Caco-2 (cell line): Measurements from ENCODE around the gene TCERG1. TPM values are rescaled to one million over a fixed set of nuclear protein-coding genes. Genes with fewer than 3 reads are reported as not detected.

ENCODE experiments used
- BruUV-seq: library from RNA; stranded (reverse); fragments of 400-500 nt; replicated peaks from 2 replicates; lab custom pipeline; 2021; lab: Mats Ljungman, UMichigan
- CTCF ChIA-PET: fragments of 300-600 bp; sonication (Branson Sonifier 250); formaldehyde crosslinking; loops from one replicate; lab custom pipeline; 2022; ENCODE audit warnings: antibody characterized with exemption; lab: Charles Lee
- POLR2A ChIA-PET: fragments of 300-600 bp; sonication (Branson Sonifier 250); formaldehyde crosslinking; loops from one replicate; lab custom pipeline; 2022; ENCODE audit warnings: antibody characterized with exemption; lab: Charles Lee
- DNase-seq, 2 experiments: peaks; one replicate each; pipeline versions ENCODE4 v3.0.0 to v3.0.0-alpha.2; 2020 to 2022
- H3K27me3 ChIP-seq: replicated peaks from 2 replicates; pipeline ENCODE4 v1.6.0; 2011; ENCODE audit warnings: low read length; ENCODE audit not compliant: control insufficient read depth, insufficient read depth
- H3K36me3 ChIP-seq: 2 replicates; pipeline ENCODE4 v1.5.1; 2011; ENCODE audit warnings: low read length; ENCODE audit not compliant: control insufficient read depth, insufficient read depth
- H3K4me1 ChIP-seq: fragments of 250-450 bp; sonication (Bioruptor Pico); 2 replicates; pipeline ENCODE4 v1.5.1; 2020; ENCODE audit warnings: mild to moderate bottlenecking
- H3K4me3 ChIP-seq: 2 replicates; pipeline ENCODE4 v1.5.1; 2011; ENCODE audit warnings: low read depth, mild to moderate bottlenecking, control low read depth, low read length
- H3K9me3 ChIP-seq: fragments of 250-450 bp; sonication (Bioruptor Pico); 2 replicates; pipeline ENCODE4 v1.5.1; 2020; ENCODE audit warnings: mild to moderate bottlenecking, moderate library complexity
- H3K27ac Mint-ChIP-seq: one replicate; pipeline ENCODE4 v1.8.0; 2022; ENCODE audit warnings: mixed read lengths; ENCODE audit not compliant: unreplicated experiment
- H3K27me3 Mint-ChIP-seq: one replicate; pipeline ENCODE4 v1.8.0; 2022; ENCODE audit warnings: mixed read lengths; ENCODE audit not compliant: insufficient read depth, unreplicated experiment
- H3K36me3 Mint-ChIP-seq: one replicate; pipeline ENCODE4 v1.8.0; 2022; ENCODE audit warnings: mild to moderate bottlenecking, mixed read lengths; ENCODE audit not compliant: insufficient read depth, unreplicated experiment
- H3K4me1 Mint-ChIP-seq: one replicate; pipeline ENCODE4 v1.8.0; 2022; ENCODE audit warnings: low read depth, mixed read lengths; ENCODE audit not compliant: unreplicated experiment
- H3K4me3 Mint-ChIP-seq: one replicate; pipeline ENCODE4 v1.8.0; 2022; ENCODE audit warnings: mild to moderate bottlenecking, moderate library complexity, mixed read lengths; ENCODE audit not compliant: unreplicated experiment
- H3K9me3 Mint-ChIP-seq: one replicate; pipeline ENCODE4 v1.8.0; 2022; ENCODE audit warnings: mixed read lengths; ENCODE audit not compliant: unreplicated experiment
- intact Hi-C: fragments of 100-400 bp; cut with micrococcal nuclease; formaldehyde crosslinking; loops from one replicate; pipeline ENCODE4 v1.10.0; 2022; ENCODE audit not compliant: unreplicated experiment
- total RNA-seq: library from RNA; stranded (reverse); gene quantifications from 2 replicates; pipeline ENCODE4 v1.2.3, GENCODE V29; 2022
- TF ChIP-seq, protein P1 (sequence below), 2 experiments: fragments of 200-600 bp in 1 of 2; IDR thresholded peaks; 1 replicate in 1 of 2; 2 replicates in 1 of 2; pipeline versions ENCODE4 v1.5.1 to v1.8.0; 2011 to 2022; ENCODE audit warnings: antibody characterized with exemption in 1 of 2, control low read depth in 1 of 2, inconsistent platforms in 1 of 2, low read depth in 1 of 2, low read length in 1 of 2, mild to moderate bottlenecking in 1 of 2, moderate library complexity in 1 of 2; ENCODE audit not compliant: insufficient read depth in 1 of 2, severe bottlenecking in 1 of 2, unreplicated experiment in 1 of 2

TCERG1 gene
- total RNA-seq, 1 experiment from 2014 or later, result 97.1 TPM

DNA sequence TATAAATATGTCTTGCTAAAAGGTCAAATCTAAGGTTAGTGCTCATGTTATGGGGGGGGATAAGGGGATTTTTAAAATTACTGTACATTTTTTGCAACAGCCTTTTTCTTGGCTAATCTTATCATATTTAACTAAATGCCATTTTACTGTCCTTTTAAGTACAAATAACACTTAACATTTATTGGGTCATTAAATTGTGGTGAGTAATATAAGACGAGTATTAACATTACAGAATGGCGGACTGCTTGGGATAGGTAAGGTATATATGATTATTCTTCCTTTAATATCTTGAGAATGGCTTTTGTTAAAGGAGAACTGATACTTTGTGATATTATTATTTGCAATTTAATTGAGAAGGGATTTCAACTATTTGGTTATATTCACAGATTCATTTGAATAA is 35.6 kb downstream of the TCERG1 start:
- TF ChIP-seq, protein P1, sequence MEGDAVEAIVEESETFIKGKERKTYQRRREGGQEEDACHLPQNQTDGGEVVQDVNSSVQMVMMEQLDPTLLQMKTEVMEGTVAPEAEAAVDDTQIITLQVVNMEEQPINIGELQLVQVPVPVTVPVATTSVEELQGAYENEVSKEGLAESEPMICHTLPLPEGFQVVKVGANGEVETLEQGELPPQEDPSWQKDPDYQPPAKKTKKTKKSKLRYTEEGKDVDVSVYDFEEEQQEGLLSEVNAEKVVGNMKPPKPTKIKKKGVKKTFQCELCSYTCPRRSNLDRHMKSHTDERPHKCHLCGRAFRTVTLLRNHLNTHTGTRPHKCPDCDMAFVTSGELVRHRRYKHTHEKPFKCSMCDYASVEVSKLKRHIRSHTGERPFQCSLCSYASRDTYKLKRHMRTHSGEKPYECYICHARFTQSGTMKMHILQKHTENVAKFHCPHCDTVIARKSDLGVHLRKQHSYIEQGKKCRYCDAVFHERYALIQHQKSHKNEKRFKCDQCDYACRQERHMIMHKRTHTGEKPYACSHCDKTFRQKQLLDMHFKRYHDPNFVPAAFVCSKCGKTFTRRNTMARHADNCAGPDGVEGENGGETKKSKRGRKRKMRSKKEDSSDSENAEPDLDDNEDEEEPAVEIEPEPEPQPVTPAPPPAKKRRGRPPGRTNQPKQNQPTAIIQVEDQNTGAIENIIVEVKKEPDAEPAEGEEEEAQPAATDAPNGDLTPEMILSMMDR (IDR thresholded peaks at IDR 0.05; ENCODE audit: insufficient read depth in 1 of 2, low read depth in 1 of 2, low read length in 1 of 2, severe bottlenecking in 1 of 2, unreplicated experiment in 1 of 2), result no peak
- H3K4me3 ChIP-seq, result no peak overlapping the region
- ChIA-PET CTCF (no interaction called here), POLR2A (no interaction called here)
- no peak overlapping the region for H3K27ac Mint-ChIP-seq
- H3K9me3 ChIP-seq, result no peaks in the 10 kb centered on the region
- H3K27me3 ChIP-seq, result no peaks in the 10 kb centered on the region
- no peaks in the 10 kb centered on the region for H3K9me3 Mint-ChIP-seq
- peaks cover 69% of the 10 kb centered on the region for H3K36me3 Mint-ChIP-seq
- BruUV-seq, result no TSS peak
- no peaks in the 10 kb centered on the region for H3K4me1 ChIP-seq
- H3K4me1 Mint-ChIP-seq, result no peaks in the 10 kb centered on the region
- H3K27me3 Mint-ChIP-seq, result no peaks in the 10 kb centered on the region
- intact Hi-C loops, result no loop called here
- no peak overlapping the region for H3K4me3 Mint-ChIP-seq
- peaks cover 2% of the 10 kb centered on the region for H3K36me3 ChIP-seq
- DNase-seq, result no peak

DNA sequence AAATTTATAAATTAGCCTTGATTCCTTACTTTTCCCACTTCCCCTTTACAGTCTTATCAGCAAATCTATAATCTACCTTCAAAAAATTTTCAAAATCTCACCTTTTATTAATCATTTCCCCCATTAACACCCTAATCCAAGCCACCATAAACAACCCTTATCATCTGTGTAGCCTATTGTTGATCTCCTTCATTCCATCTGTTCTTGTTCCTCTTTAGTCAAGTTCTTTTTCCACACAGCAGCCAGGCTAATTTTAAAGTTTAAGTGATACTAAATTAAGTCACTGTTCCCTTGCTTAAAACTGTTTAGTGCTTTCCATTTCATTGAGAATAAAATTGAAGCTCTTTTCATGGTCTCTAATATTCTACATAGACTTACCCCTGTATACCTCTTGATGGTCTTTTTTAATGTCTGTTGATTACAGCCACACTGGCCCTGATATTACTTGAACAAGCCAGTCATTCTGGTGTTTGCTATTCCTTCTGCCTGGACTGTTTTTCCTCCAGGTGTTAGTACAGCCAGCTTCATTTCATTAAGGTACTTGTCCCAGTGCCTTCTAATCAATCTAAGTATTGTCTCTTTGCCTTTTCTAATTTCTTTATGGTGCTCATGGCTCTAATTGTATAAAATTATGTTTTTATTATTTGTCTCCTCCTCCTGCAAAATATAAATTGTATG is 37.7 kb downstream of the TCERG1 start:
- Mint-ChIP-seq H3K36me3 (peaks cover 78% of the 10 kb centered on the region), H3K27me3 (no peaks in the 10 kb centered on the region), H3K4me1 (no peaks in the 10 kb centered on the region), H3K27ac (no peak overlapping the region), H3K9me3 (no peaks in the 10 kb centered on the region), H3K4me3 (no peak overlapping the region)
- intact Hi-C loops, result no loop called here
- Histone ChIP-seq H3K4me1 (no peaks in the 10 kb centered on the region), H3K9me3 (no peaks in the 10 kb centered on the region), H3K4me3 (no peak overlapping the region), H3K36me3 (peaks cover 2% of the 10 kb centered on the region), H3K27me3 (no peaks in the 10 kb centered on the region)
- POLR2A ChIA-PET, result no interaction called here
- no peak for DNase-seq
- TF ChIP-seq, protein P1 (IDR thresholded peaks at IDR 0.05; ENCODE audit: insufficient read depth in 1 of 2, low read depth in 1 of 2, low read length in 1 of 2, severe bottlenecking in 1 of 2, unreplicated experiment in 1 of 2), result no peak
- BruUV-seq, result no TSS peak
- CTCF ChIA-PET, result no interaction called here

DNA sequence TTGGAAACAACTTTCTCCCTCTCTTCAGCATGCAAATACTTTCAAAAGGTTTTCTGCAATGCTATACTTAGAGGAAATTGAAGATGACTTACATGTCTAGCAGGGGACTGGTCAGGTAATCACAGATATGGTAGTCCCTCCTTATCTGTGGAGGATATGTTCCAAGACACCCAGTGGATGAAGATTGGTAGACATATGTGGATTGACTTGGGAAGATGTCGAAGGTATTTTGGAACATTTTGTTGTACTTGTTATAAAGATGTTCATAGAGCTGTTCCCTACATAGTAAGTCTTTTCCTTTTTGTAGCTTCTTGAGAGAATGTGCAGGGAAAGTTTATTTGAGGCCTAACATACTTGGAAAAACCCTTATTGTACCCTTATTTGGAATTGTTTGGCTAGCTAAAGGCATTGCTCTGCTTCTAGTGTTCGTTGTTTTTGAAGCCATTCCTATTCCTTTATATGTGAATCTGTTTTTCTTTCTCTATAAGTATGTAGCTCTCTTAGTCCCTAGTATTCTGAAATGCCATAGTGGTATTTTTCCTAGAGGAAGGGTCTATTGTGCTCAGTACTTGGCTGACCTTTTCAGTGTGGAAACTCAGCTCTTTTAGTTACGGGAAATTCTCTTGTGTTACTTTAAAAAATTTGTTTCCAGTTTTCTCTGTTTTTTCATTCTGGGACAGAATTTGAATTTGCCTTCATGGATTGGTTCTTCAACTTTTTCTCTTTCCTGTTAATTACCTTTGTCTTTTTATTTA is 43.1 kb downstream of the TCERG1 start:
- Histone ChIP-seq H3K9me3 (no peaks in the 10 kb centered on the region), H3K4me3 (no peak overlapping the region), H3K4me1 (no peaks in the 10 kb centered on the region), H3K36me3 (peaks cover 2% of the 10 kb centered on the region; the same call in 1 of the 2 replicates), H3K27me3 (no peaks in the 10 kb centered on the region)
- DNase-seq, result no peak
- Mint-ChIP-seq H3K36me3 (peaks cover 56% of the 10 kb centered on the region), H3K4me1 (no peaks in the 10 kb centered on the region), H3K27me3 (no peaks in the 10 kb centered on the region), H3K4me3 (no peak overlapping the region), H3K27ac (no peak overlapping the region), H3K9me3 (no peaks in the 10 kb centered on the region)
- TF ChIP-seq, protein P1 (IDR thresholded peaks at IDR 0.05; ENCODE audit: insufficient read depth in 1 of 2, low read depth in 1 of 2, low read length in 1 of 2, severe bottlenecking in 1 of 2, unreplicated experiment in 1 of 2), result no peak
- CTCF ChIA-PET, result no interaction called here
- no TSS peak for BruUV-seq
- intact Hi-C loops, result no loop called here
- POLR2A ChIA-PET, result no interaction called here
